H9 (cell line): ENCODE data around the gene PPP1R8. TPM values are rescaled to one million over a fixed set of nuclear protein-coding genes. Genes with fewer than 3 reads are reported as not detected.

Source experiments
- DNase-seq: peaks from one replicate; pipeline ENCODE4 v3.0.0-alpha.2; 2017
- H2AFZ ChIP-seq: one replicate; pipeline ENCODE4 v1.6.1; 2013; ENCODE audit warnings: mild to moderate bottlenecking, low read length, control low read depth, moderate library complexity
- H2AK5ac ChIP-seq: 2 replicates; pipeline ENCODE4 v1.6.1; 2013; ENCODE audit warnings: low read length, control low read depth, mixed read lengths; ENCODE audit not compliant: insufficient read length
- H2BK120ac ChIP-seq: one replicate; pipeline ENCODE4 v1.6.1; 2013; ENCODE audit warnings: low read depth, mild to moderate bottlenecking, low read length, control low read depth, inconsistent platforms; ENCODE audit not compliant: poor library complexity, severe bottlenecking
- H2BK12ac ChIP-seq: 2 replicates; pipeline ENCODE4 v1.6.1; 2013; ENCODE audit warnings: low read length, control low read depth, mixed read lengths, low read depth; ENCODE audit not compliant: insufficient read length
- H2BK15ac ChIP-seq: 2 replicates; pipeline ENCODE4 v1.6.1; 2013; ENCODE audit warnings: low read depth, low read length, control low read depth
- H2BK20ac ChIP-seq: one replicate; pipeline ENCODE4 v1.6.1; 2013; ENCODE audit warnings: low read depth, mild to moderate bottlenecking, low read length, control low read depth, inconsistent platforms; ENCODE audit not compliant: poor library complexity, severe bottlenecking
- H2BK5ac ChIP-seq: 2 replicates; pipeline ENCODE4 v1.6.1; 2013; ENCODE audit warnings: low read length, control low read depth, mixed read lengths; ENCODE audit not compliant: insufficient read length
- H3K14ac ChIP-seq: 2 replicates; pipeline ENCODE4 v1.6.1; 2013; ENCODE audit warnings: low read length, control low read depth; ENCODE audit not compliant: insufficient read depth
- H3K18ac ChIP-seq: 2 replicates; pipeline ENCODE4 v1.6.1; 2013; ENCODE audit warnings: low read depth, mild to moderate bottlenecking, mixed read lengths, low read length, control low read depth; ENCODE audit not compliant: insufficient read length
- H3K23ac ChIP-seq: 2 replicates; pipeline ENCODE4 v1.6.1; 2013; ENCODE audit warnings: low read length, control low read depth, mixed read lengths, low read depth; ENCODE audit not compliant: insufficient read length
- H3K23me2 ChIP-seq: 2 replicates; pipeline ENCODE4 v1.6.1; 2013; ENCODE audit warnings: low read depth, mild to moderate bottlenecking, mixed read lengths, low read length, control low read depth; ENCODE audit not compliant: insufficient read length, poor library complexity, severe bottlenecking
- H3K27ac ChIP-seq: 2 replicates; pipeline ENCODE4 v1.5.1; 2013; ENCODE audit warnings: low read length, control low read depth, mixed read lengths, low read depth; ENCODE audit not compliant: insufficient read length
- H3K27me3 ChIP-seq: 2 replicates; pipeline ENCODE4 v1.6.1; 2013; ENCODE audit warnings: low read length, control low read depth, inconsistent platforms; ENCODE audit not compliant: insufficient read depth
- H3K4ac ChIP-seq: 2 replicates; pipeline ENCODE4 v1.6.1; 2013; ENCODE audit warnings: low read depth, mild to moderate bottlenecking, control low read depth, inconsistent platforms, low read length, moderate library complexity
- H3K4me1 ChIP-seq: 2 replicates; pipeline ENCODE4 v1.6.1; 2013; ENCODE audit warnings: low read length, control low read depth, inconsistent platforms; ENCODE audit not compliant: insufficient read depth
- H3K4me2 ChIP-seq: 2 replicates; pipeline ENCODE4 v1.6.1; 2013; ENCODE audit warnings: low read length, control low read depth, mixed read lengths; ENCODE audit not compliant: insufficient read length, insufficient read depth
- H3K56ac ChIP-seq: 2 replicates; pipeline ENCODE4 v1.6.1; 2013; ENCODE audit warnings: low read depth, mild to moderate bottlenecking, mixed read lengths, low read length, control low read depth; ENCODE audit not compliant: insufficient read length
- H3K79me1 ChIP-seq: 2 replicates; pipeline ENCODE4 v1.6.1; 2013; ENCODE audit warnings: low read depth, mild to moderate bottlenecking, moderate library complexity, low read length, control low read depth, inconsistent platforms; ENCODE audit not compliant: insufficient read depth, poor library complexity, severe bottlenecking
- H3K79me2 ChIP-seq: 2 replicates; pipeline ENCODE4 v1.6.1; 2013; ENCODE audit warnings: low read length, control low read depth, inconsistent platforms; ENCODE audit not compliant: insufficient read depth
- H3K9ac ChIP-seq: 2 replicates; pipeline ENCODE4 v1.6.1; 2013; ENCODE audit warnings: low read length, control low read depth, mixed read lengths; ENCODE audit not compliant: insufficient read length; ENCODE audit errors: extremely low read depth
- H3K9me3 ChIP-seq: one replicate; pipeline ENCODE4 v1.6.1; 2013; ENCODE audit warnings: low read depth, low read length, inconsistent platforms; ENCODE audit not compliant: control insufficient read depth
- H3T11ph ChIP-seq: one replicate; pipeline ENCODE4 v1.6.1; 2013; ENCODE audit warnings: mild to moderate bottlenecking, low read length, control low read depth, inconsistent platforms
- H4K20me1 ChIP-seq: one replicate; pipeline ENCODE4 v1.6.1; 2013; ENCODE audit not compliant: control insufficient read depth, insufficient read length, insufficient read depth
- H4K5ac ChIP-seq: 2 replicates; pipeline ENCODE4 v1.6.1; 2013; ENCODE audit warnings: low read depth, mild to moderate bottlenecking, mixed read lengths, low read length, control low read depth; ENCODE audit not compliant: insufficient read length
- H4K8ac ChIP-seq: replicated peaks from 2 replicates; pipeline ENCODE4 v1.6.1; 2013; ENCODE audit warnings: low read length, control low read depth, mixed read lengths, low read depth; ENCODE audit not compliant: insufficient read length
- H4K91ac ChIP-seq: 2 replicates; pipeline ENCODE4 v1.6.1; 2013; ENCODE audit warnings: low read depth, mild to moderate bottlenecking, moderate library complexity, mixed read lengths, low read length, control low read depth; ENCODE audit not compliant: insufficient read length
- H3K27ac Mint-ChIP-seq, 3 experiments: 2 replicates in 2 of 3; 3 replicates in 1 of 3; pipeline ENCODE4 v1.8.0; 2020 to 2021; ENCODE audit warnings: mixed read lengths in 3 of 3, mild to moderate bottlenecking in 1 of 3, moderate library complexity in 1 of 3
- H3K27me3 Mint-ChIP-seq: 2 replicates; pipeline ENCODE4 v1.8.0; 2021; ENCODE audit warnings: low read depth, mild to moderate bottlenecking, moderate library complexity, mixed read lengths
- H3K36me3 Mint-ChIP-seq, 3 experiments: 2 replicates in 2 of 3; 3 replicates in 1 of 3; pipeline ENCODE4 v1.8.0; 2020 to 2021; ENCODE audit warnings: low read depth in 3 of 3, mixed read lengths in 3 of 3; ENCODE audit not compliant: insufficient read depth in 1 of 3
- H3K4me1 Mint-ChIP-seq, 2 experiments: 2 replicates each; pipeline ENCODE4 v1.8.0; 2020; ENCODE audit warnings: mixed read lengths in 2 of 2
- H3K4me3 Mint-ChIP-seq, 2 experiments: 2 replicates in 1 of 2; 3 replicates in 1 of 2; pipeline ENCODE4 v1.8.0; 2020 to 2021; ENCODE audit warnings: mild to moderate bottlenecking in 2 of 2, mixed read lengths in 2 of 2, moderate library complexity in 1 of 2
- H3K9me3 Mint-ChIP-seq, 2 experiments: 2 replicates in 1 of 2; 3 replicates in 1 of 2; pipeline ENCODE4 v1.8.0; 2020; ENCODE audit warnings: mild to moderate bottlenecking in 2 of 2, mixed read lengths in 2 of 2, moderate library complexity in 1 of 2
- CTCF ChIP-seq: fragments of 200-600 bp; sonication (generic); conservative IDR thresholded peaks from 3 replicates; pipeline ENCODE4 v1.8.0; 2021; ENCODE audit warnings: antibody characterized with exemption, mild to moderate bottlenecking
- WGBS: extraction: QIAGEN DNeasy Blood & Tissue Kit; methylation state at CpG from one replicate; pipeline ENCODE4 v1.1.7; 2013; ENCODE audit warnings: missing lambda C conversion rate, low lambda C conversion rate, mixed read lengths; ENCODE audit not compliant: insufficient read length; ENCODE audit errors: extremely low coverage; 5-methylcytosine and 5-hydroxymethylcytosine counted together
- total RNA-seq: library from RNA; stranded (reverse); gene quantifications from 2 replicates; pipeline ENCODE4 v1.2.1, GENCODE V29; 2021

Gene PPP1R8
- total RNA-seq, 1 experiment from 2014 or later = 58.8 TPM

GRCh38 chr1:27862004-27862403 lies 31.4 kb downstream of the PPP1R8 start:
- WGBS = no CpG with 5 or more reads among the region's 3 CpGs
- Mint-ChIP-seq H3K4me1 (peaks cover 19 to 27% of the 10 kb centered on the region in 2 experiments), H3K27ac (peak overlapping the region in 1 of 3 experiments; percentile 23; a peak in 1 of 7 replicates), H3K4me3 (peak overlapping the region in 1 of 2 experiments; percentile 9; a peak in 1 of 5 replicates), H3K9me3 (no peaks in the 10 kb centered on the region), H3K36me3 (no peaks in the 10 kb centered on the region), H3K27me3 (no peaks in the 10 kb centered on the region; the same call in 1 of the 2 replicates)
- Histone ChIP-seq H3K79me2 (no peaks in the 10 kb centered on the region), H3K14ac (no peak overlapping the region), H3K9me3 (no peaks in the 10 kb centered on the region), H4K20me1 (no peaks in the 10 kb centered on the region), H4K5ac (no peak overlapping the region), H2BK12ac (no peak overlapping the region), H3K56ac (no peak overlapping the region), H3K9ac (no peak overlapping the region), H3K79me1 (no peaks in the 10 kb centered on the region), H3K4ac (no peak overlapping the region), H3K27ac (no peak overlapping the region), H3K23me2 (no peaks in the 10 kb centered on the region), H2BK15ac (no peak overlapping the region), H3K4me1 (no peaks in the 10 kb centered on the region), H3K4me2 (no peak overlapping the region), H3T11ph (no peak overlapping the region), H4K91ac (no peak overlapping the region), H2BK5ac (no peak overlapping the region), H2AFZ (no peak overlapping the region), H3K18ac (no peak overlapping the region), H3K23ac (no peak overlapping the region), H4K8ac (no peak overlapping the region), H2AK5ac (no peak overlapping the region), H3K27me3 (no peaks in the 10 kb centered on the region), H2BK20ac (no peak overlapping the region), H2BK120ac (no peak overlapping the region)
- no peak for DNase-seq
- TF ChIP-seq CTCF = no peak
